Measurements from ENCODE around the gene CSF2.

- TF ChIP-seq CTCF (conservative IDR thresholded peaks at IDR 0.05; ENCODE audit: low read depth, low read length) (no peak), POLR2A (IDR thresholded peaks at IDR 0.05; ENCODE audit: low read depth, low read length) (no peak), RFX5 (IDR thresholded peaks at IDR 0.05; ENCODE audit: low read depth, low read length) (no peak), BHLHE40 (IDR thresholded peaks at IDR 0.05; ENCODE audit: low read depth, low read length) (no peak), ELK1 (IDR thresholded peaks at IDR 0.05; ENCODE audit: borderline replicate concordance, low read depth, low read length) (no peak), NFE2L2 (IDR thresholded peaks at IDR 0.05; ENCODE audit: low read depth, low read length) (no peak), MAFK (IDR thresholded peaks at IDR 0.05; ENCODE audit: low read depth, low read length) (no peak), RCOR1 (IDR thresholded peaks at IDR 0.05; ENCODE audit: insufficient replicate concordance, low read length) (no peak), MXI1 (IDR thresholded peaks at IDR 0.05; ENCODE audit: borderline replicate concordance, low read depth, low read length) (no peak), CEBPB (IDR thresholded peaks at IDR 0.05; ENCODE audit: low read depth, low read length) (no peak), USF2 (IDR thresholded peaks at IDR 0.05; ENCODE audit: low read depth, low read length) (no peak), MAZ (IDR thresholded peaks at IDR 0.05; ENCODE audit: borderline replicate concordance, low read depth, low read length) (no peak)
Observed at GRCh38 chr5:132079081-132079480, 5.5 kb downstream of the CSF2 start.
